NT2/D1 (cell line): ENCODE data around the gene SLC7A7.
A peak's percentile ranks its signal among the peaks of the same experiment; 100 is the strongest.

Source experiments
- DNase-seq: peaks from one replicate; pipeline ENCODE4 v3.0.0-alpha.2; 2011; ENCODE audit warnings: low read depth, low spot score
- H3K27me3 ChIP-seq: 2 replicates; pipeline ENCODE4 v1.6.0; 2011; ENCODE audit warnings: mild to moderate bottlenecking; ENCODE audit not compliant: insufficient read length, insufficient read depth
- H3K36me3 ChIP-seq: 2 replicates; pipeline ENCODE4 v1.6.1; 2011; ENCODE audit warnings: mild to moderate bottlenecking, low read length, mixed read lengths; ENCODE audit not compliant: insufficient read depth, insufficient read length
- H3K4me1 ChIP-seq: 2 replicates; pipeline ENCODE4 v1.5.1; 2011; ENCODE audit not compliant: insufficient read depth, insufficient read length
- H3K4me3 ChIP-seq: 2 replicates; pipeline ENCODE4 v1.5.1; 2011; ENCODE audit warnings: low read depth; ENCODE audit not compliant: insufficient read length
- H3K9ac ChIP-seq: 2 replicates; pipeline ENCODE4 v1.6.0; 2011; ENCODE audit warnings: low read depth; ENCODE audit not compliant: insufficient read length
- H3K9me3 ChIP-seq: 2 replicates; pipeline ENCODE4 v1.5.1; 2011; ENCODE audit warnings: mild to moderate bottlenecking, low read length; ENCODE audit not compliant: insufficient read depth
- SUZ12 ChIP-seq: IDR thresholded peaks from 2 replicates; pipeline ENCODE4 v1.6.1; 2011; ENCODE audit not compliant: insufficient read length, insufficient read depth; ENCODE audit errors: extremely low read depth
- YY1 ChIP-seq: IDR thresholded peaks from 2 replicates; pipeline ENCODE4 v1.6.1; 2011; ENCODE audit not compliant: insufficient read length, insufficient read depth
- ZNF274 ChIP-seq: IDR thresholded peaks from 2 replicates; pipeline ENCODE4 v1.6.1; 2011; ENCODE audit warnings: mild to moderate bottlenecking, low read depth, low read length

The SLC7A7 gene

DNA sequence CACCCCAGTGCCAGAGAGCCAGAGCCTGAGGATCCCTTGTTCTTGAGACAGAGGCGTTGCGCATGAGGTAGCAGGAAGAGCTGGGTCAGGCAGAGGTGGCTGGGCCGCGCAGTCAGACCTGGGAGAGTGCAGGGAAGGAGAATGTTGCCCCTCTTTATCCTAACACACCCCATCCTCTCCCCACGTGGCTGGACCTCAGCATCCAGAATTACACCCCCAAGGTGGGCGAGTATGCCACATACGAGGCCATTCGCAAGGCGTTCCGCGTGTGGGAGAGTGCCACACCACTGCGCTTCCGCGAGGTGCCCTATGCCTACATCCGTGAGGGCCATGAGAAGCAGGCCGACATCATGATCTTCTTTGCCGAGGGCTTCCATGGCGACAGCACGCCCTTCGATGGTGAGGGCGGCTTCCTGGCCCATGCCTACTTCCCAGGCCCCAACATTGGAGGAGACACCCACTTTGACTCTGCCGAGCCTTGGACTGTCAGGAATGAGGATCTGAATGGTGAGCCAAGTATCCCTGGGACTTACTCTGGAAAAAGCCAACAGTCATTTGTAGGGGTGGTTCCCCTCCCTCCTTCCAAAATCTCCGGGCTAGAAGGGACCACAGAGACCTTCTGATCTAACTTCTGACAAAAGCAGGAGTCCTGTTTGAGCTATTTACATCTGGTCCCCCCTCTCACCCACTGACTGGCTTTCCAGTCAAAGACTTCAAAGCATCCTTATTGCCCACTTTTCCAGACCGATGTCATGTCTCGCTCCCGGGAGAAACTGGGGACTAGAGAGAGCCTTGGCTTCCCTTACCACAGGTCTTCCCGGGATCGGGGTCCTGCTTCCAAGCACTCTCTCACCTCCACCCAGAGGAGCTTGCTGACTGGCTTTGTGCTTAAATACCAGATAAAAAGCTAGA is 27.2 kb upstream of the SLC7A7 start:
- no peak overlapping the region for H3K9ac ChIP-seq
- no peak overlapping the region for H3K4me3 ChIP-seq
- peaks cover 70% of the 10 kb centered on the region for H3K36me3 ChIP-seq
- H3K9me3 ChIP-seq, result no peaks in the 10 kb centered on the region
- H3K4me1 ChIP-seq, result peaks cover 2% of the 10 kb centered on the region
- no peak for TF ChIP-seq YY1
- TF ChIP-seq SUZ12, result no peak
- no peak for TF ChIP-seq ZNF274
- no peaks in the 10 kb centered on the region for H3K27me3 ChIP-seq
- DNase-seq, result no peak

DNA sequence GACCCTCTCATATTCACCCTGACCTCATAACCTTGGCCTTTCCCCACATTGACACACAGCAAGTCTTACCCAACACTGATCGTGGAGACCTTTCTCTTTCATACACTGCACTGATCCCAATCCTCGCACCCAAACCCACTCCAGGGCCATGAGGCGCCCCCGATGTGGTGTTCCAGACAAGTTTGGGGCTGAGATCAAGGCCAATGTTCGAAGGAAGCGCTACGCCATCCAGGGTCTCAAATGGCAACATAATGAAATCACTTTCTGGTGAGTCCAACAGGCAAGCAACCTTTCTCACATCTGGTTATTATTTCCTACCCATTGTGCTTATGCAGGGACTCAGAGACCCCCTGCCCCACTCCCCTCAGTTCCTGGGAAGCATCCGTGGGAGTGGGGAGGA is 26.5 kb upstream of the SLC7A7 start:
- Histone ChIP-seq H3K4me3 (no peak overlapping the region), H3K36me3 (peaks cover 66% of the 10 kb centered on the region), H3K9me3 (no peaks in the 10 kb centered on the region), H3K9ac (no peak overlapping the region), H3K27me3 (no peaks in the 10 kb centered on the region), H3K4me1 (peaks cover 2% of the 10 kb centered on the region)
- TF ChIP-seq ZNF274, result no peak
- no peak for TF ChIP-seq YY1
- DNase-seq, result no peak

DNA sequence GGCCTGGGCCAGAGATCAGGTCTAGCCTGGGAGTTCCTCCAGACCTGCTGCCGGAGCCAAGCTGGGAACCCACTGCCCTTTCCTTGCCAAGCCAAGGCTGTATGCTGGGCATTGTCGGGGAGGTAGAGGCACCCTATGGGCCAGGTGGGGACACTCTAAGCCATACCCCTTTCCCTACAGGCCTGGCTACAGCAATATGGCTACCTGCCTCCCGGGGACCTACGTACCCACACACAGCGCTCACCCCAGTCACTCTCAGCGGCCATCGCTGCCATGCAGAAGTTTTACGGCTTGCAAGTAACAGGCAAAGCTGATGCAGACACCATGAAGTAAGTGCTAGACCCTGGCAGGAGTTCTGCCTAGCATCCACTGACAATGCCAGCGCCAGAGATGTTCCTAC is 26.1 kb upstream of the SLC7A7 start:
- TF ChIP-seq ZNF274 (no peak), SUZ12 (no peak), YY1 (no peak)
- H3K27me3 ChIP-seq, result no peaks in the 10 kb centered on the region
- no peak overlapping the region for H3K9ac ChIP-seq
- H3K4me3 ChIP-seq, result no peak overlapping the region
- H3K36me3 ChIP-seq, result peaks cover 62% of the 10 kb centered on the region
- no peak for DNase-seq
- H3K9me3 ChIP-seq, result no peaks in the 10 kb centered on the region
- no peaks in the 10 kb centered on the region for H3K4me1 ChIP-seq

DNA sequence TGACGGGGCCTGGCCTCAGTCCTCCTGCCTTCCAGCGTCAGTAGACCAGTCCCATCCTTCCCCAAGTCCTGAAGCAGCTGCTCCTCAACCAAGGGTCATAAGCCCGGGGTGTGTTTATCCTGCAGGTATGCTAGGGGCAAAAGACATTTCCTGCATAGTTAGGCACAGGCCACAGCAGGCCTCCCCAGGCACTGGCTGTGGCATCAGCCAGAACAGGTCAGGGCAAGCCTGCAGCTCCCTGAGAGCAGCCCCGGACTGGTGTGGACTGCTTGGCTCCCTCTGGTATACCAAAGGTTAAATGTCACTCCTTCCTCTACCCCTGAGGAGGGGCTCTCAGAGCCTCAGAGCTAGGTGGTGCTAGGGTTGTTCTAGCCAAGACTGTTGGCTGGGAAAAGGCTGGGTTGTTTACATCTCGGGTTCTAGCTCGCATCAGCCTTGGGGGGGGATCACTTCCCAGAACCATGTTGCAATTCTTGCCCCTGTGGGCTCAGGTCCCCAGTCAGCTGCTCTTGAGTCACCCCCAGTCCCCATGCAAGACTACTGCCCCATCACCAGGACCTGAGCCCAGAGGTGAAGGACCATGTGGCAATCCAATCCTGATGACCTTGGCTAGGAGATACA is 24.0 kb upstream of the SLC7A7 start:
- H3K36me3 ChIP-seq, result peaks cover 56% of the 10 kb centered on the region
- peak overlapping the region; percentile 36 for H3K9ac ChIP-seq
- H3K9me3 ChIP-seq, result no peaks in the 10 kb centered on the region
- TF ChIP-seq SUZ12 (no peak), YY1 (no peak), ZNF274 (no peak)
- DNase-seq, result no peak
- H3K4me3 ChIP-seq, result no peak overlapping the region
- no peaks in the 10 kb centered on the region for H3K27me3 ChIP-seq
- H3K4me1 ChIP-seq, result no peaks in the 10 kb centered on the region

DNA sequence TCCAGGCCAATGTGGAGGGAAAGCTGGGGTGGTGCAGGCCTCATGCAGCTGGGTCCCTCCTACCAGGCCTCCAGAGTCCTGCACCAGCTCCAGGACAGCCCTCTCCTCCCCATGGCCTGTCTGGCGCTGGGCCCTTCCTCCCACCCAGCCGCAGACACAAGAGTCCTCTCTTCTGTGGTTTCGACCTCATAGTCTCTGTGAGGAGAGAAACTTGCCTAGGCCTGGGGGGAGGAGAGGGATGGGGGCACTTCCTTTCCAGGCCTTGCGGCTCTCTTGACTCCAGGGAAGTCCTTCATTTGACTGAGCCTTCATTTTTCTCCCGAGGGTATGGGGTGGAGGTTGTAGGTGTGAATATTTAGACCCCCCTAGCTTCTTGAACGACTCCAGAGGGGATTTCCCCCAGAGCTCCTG is 23.4 kb upstream of the SLC7A7 start:
- peaks cover 58% of the 10 kb centered on the region for H3K36me3 ChIP-seq
- H3K4me3 ChIP-seq, result no peak overlapping the region
- no peaks in the 10 kb centered on the region for H3K27me3 ChIP-seq
- TF ChIP-seq SUZ12, result no peak
- TF ChIP-seq ZNF274, result no peak
- no peak for TF ChIP-seq YY1
- no peaks in the 10 kb centered on the region for H3K9me3 ChIP-seq
- DNase-seq, result no peak
- H3K9ac ChIP-seq, result peak overlapping the region; percentile 36
- H3K4me1 ChIP-seq, result no peaks in the 10 kb centered on the region

DNA sequence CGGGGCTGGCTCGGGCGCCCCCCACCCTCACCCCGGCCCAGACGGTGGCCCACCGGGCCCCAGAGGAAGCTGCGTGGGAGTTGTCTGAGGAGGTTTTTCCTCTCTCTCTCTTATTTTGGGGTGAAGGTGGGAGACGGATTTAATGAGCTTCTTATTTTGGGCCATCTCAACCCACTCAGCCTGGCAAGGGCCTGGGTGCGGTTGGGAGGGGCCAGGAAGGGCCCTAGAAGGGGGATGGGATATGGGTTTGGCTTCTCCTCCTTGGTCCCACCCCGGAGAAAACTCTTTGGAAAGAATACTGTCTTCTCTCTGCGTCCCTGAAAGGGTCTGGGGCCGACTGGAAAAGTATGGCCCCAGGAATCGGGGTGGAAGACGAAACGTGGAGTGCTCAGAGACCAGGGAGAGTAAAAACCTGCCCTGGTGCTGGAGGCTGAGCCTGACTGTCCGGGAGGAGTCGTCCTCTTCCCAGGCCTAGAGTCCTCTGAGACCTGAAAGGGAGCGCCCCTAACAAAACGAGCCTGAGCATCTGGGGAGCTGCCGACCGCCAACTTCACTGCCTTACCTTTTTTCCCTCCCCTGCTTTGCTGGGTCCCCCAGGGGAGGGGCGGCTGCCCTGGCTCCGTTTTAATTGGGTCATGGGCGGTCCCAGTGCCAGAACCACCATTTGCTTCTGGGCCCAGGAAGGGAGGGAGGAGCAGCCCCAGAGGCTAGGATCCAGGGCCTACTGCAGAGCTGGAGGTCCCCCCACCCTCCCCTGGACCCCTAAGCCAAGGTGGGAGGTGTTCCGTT is 22.7 kb upstream of the SLC7A7 start:
- Histone ChIP-seq H3K36me3 (peaks cover 58% of the 10 kb centered on the region), H3K27me3 (no peaks in the 10 kb centered on the region), H3K4me1 (no peaks in the 10 kb centered on the region), H3K4me3 (peak overlapping the region; percentile 72), H3K9me3 (no peaks in the 10 kb centered on the region), H3K9ac (peak overlapping the region; percentile 86)
- TF ChIP-seq ZNF274 (no peak), SUZ12 (no peak), YY1 (no peak)
- DNase-seq, result no peak

DNA sequence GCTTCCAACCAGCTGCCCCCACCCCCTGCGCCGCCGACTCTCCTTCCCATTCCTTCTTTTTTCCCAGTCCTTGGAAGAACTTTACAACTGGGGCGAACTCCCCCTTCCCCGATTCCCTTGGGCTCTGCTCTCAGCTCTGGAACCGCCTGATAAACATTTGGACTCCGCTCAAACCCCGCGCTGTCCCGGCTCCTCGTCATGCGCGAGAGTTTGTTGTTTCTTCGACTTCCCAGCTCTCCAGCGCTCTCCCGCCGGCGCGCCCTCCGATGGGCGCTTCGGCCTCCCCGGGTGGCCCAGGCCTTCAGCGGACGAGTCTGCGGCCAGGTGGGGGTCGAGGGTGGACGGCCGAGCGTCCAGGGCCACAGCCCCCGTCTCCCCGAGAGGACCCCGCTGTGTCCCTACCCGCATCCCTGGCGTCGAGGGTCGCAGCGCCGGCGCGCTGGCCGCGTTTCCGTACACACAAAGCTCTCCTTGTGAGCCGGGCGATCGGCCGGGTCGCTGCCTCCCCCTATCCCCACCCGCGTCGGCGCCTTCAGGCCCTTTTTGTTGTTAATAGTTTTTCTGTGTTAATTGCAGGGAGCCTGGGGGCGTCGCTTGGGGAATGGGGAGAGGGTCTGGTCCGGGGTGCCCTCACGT is 22.0 kb upstream of the SLC7A7 start:
- TF ChIP-seq SUZ12, result no peak
- TF ChIP-seq ZNF274, result no peak
- no peak for TF ChIP-seq YY1
- DNase-seq, result no peak

More for the DNA sequence above, 22.0 kb upstream of the SLC7A7 start:
- H3K4me3 ChIP-seq, result peak overlapping the region; percentile 72
- no peaks in the 10 kb centered on the region for H3K4me1 ChIP-seq
- peaks cover 52% of the 10 kb centered on the region for H3K36me3 ChIP-seq
- H3K9me3 ChIP-seq, result no peaks in the 10 kb centered on the region
- H3K27me3 ChIP-seq, result no peaks in the 10 kb centered on the region
- peak overlapping the region; percentile 86 for H3K9ac ChIP-seq
